Peyer's patch (tissue), 4 donors: ENCODE results near the gene MYLK. TPM values are rescaled to one million over a fixed set of nuclear protein-coding genes. Genes with fewer than 3 reads are reported as not detected.

ENCODE experiments used
- DNase-seq, 3 donors: peaks; one replicate each; pipeline ENCODE4 v3.0.0-alpha.2; 2017 to 2019
- H3K27ac ChIP-seq, 4 donors: fragments of 200-600 bp; sonication (generic); one replicate each; pipeline ENCODE4 v1.5.1; 2016 to 2019
- H3K27me3 ChIP-seq, 2 donors: fragments of 200-600 bp; sonication (generic); one replicate each; pipeline ENCODE4 v1.5.1; 2019
- H3K36me3 ChIP-seq, 3 donors: fragments of 200-600 bp; sonication (generic); one replicate each; pipeline ENCODE4 v1.5.1; 2016 to 2019
- H3K4me1 ChIP-seq, 4 donors: fragments of 200-600 bp; sonication (generic); one replicate each; pipeline ENCODE4 v1.5.1; 2016 to 2019
- H3K4me3 ChIP-seq, 4 donors: fragments of 200-600 bp; sonication (generic); 1 replicate in 3 of 4; 2 replicates in 1 of 4; pipeline ENCODE4 v1.5.1; 2016 to 2019; ENCODE audit warnings: mild to moderate bottlenecking in 1 of 4
- H3K9me3 ChIP-seq, 4 donors: fragments of 200-600 bp; sonication (generic); one replicate each; pipeline ENCODE4 v1.5.1; 2016 to 2019; ENCODE audit warnings: mild to moderate bottlenecking in 1 of 4
- CTCF ChIP-seq, 6 experiments: fragments of 450-650 bp in 4 of 6; fragments of 200-600 bp in 2 of 6; sonication (generic) in 1 of 6; IDR thresholded peaks; one replicate each; pipeline ENCODE4 v1.5.1; 2017 to 2019; ENCODE audit warnings: antibody characterized with exemption in 6 of 6, mild to moderate bottlenecking in 3 of 6, moderate library complexity in 1 of 6
- POLR2A ChIP-seq, 2 donors: fragments of 450-650 bp; IDR thresholded peaks; one replicate each; pipeline ENCODE4 v1.5.1; 2017; ENCODE audit warnings: antibody characterized with exemption in 2 of 2, mild to moderate bottlenecking in 2 of 2, moderate library complexity in 2 of 2
- total RNA-seq, 4 donors: library from RNA; depleted of rRNA; stranded (reverse); fragments of >200 nt; gene quantifications; one replicate each; pipeline ENCODE4 v1.1.0, GENCODE V29; 2016

Gene MYLK
- total RNA-seq, 4 donors from 2014 or later, result 81.3 to 117 (median 94.1) TPM

GRCh38 chr3:123809597-123809996, 74.5 kb downstream of the MYLK start:
- no peaks in the 10 kb centered on the region for H3K36me3 ChIP-seq
- no peak for DNase-seq
- peak overlapping the region in 1 of 4 donors; percentile 61 for H3K27ac ChIP-seq
- H3K4me3 ChIP-seq, result no peak overlapping the region
- TF ChIP-seq CTCF (IDR thresholded peaks at IDR 0.05) (no peak), POLR2A (IDR thresholded peaks at IDR 0.05) (no peak)
- H3K4me1 ChIP-seq, result peaks cover 0 to 12% (median 2%) of the 10 kb centered on the region in 4 donors
- H3K27me3 ChIP-seq, result no peaks in the 10 kb centered on the region
- H3K9me3 ChIP-seq, result no peaks in the 10 kb centered on the region

GRCh38 chr3:123808812-123809211, 75.3 kb downstream of the MYLK start:
- peak in 1 of 3 donors; percentile 56 for DNase-seq
- Histone ChIP-seq H3K4me1 (peaks cover 0 to 12% (median 2%) of the 10 kb centered on the region in 4 donors), H3K27me3 (no peaks in the 10 kb centered on the region), H3K4me3 (no peak overlapping the region), H3K36me3 (no peaks in the 10 kb centered on the region), H3K9me3 (no peaks in the 10 kb centered on the region), H3K27ac (peak overlapping the region in 3 of 4 donors; percentile 32 to 62 (median 61))
- TF ChIP-seq POLR2A (IDR thresholded peaks at IDR 0.05), result no peak

GRCh38 chr3:123807820-123808219, 76.3 kb downstream of the MYLK start:
- Histone ChIP-seq H3K9me3 (no peaks in the 10 kb centered on the region), H3K4me3 (no peak overlapping the region), H3K27me3 (no peaks in the 10 kb centered on the region), H3K36me3 (no peaks in the 10 kb centered on the region), H3K27ac (peak overlapping the region in 3 of 4 donors; percentile 22 to 59 (median 42)), H3K4me1 (peaks cover 0 to 12% (median 2%) of the 10 kb centered on the region in 4 donors)
- peak in 2 of 3 donors; percentile 60 to 64 for DNase-seq
- TF ChIP-seq POLR2A (IDR thresholded peaks at IDR 0.05) (no peak), CTCF (IDR thresholded peaks at IDR 0.05) (peak in 1 of 6 experiments; percentile 8)

- no peaks in the 10 kb centered on the region for H3K9me3 ChIP-seq
Observed at GRCh38 chr3:123805504-123805903, 78.6 kb downstream of the MYLK start.

GRCh38 chr3:123805101-123805500, 79.0 kb downstream of the MYLK start:
- Histone ChIP-seq H3K4me3 (no peak overlapping the region), H3K27ac (no peak overlapping the region), H3K9me3 (no peaks in the 10 kb centered on the region), H3K36me3 (no peaks in the 10 kb centered on the region), H3K27me3 (no peaks in the 10 kb centered on the region), H3K4me1 (peaks cover 0 to 16% (median 2%) of the 10 kb centered on the region in 4 donors)
- DNase-seq, result no peak
- TF ChIP-seq POLR2A (IDR thresholded peaks at IDR 0.05) (no peak), CTCF (IDR thresholded peaks at IDR 0.05) (no peak)

More at GRCh38 chr3:123805504-123805903, 78.6 kb downstream of the MYLK start:
- Histone ChIP-seq H3K27me3 (no peaks in the 10 kb centered on the region), H3K27ac (no peak overlapping the region), H3K4me1 (peaks cover 0 to 12% (median 2%) of the 10 kb centered on the region in 4 donors), H3K4me3 (no peak overlapping the region), H3K36me3 (no peaks in the 10 kb centered on the region)
- no peak for TF ChIP-seq CTCF (IDR thresholded peaks at IDR 0.05)
- no peak for TF ChIP-seq POLR2A (IDR thresholded peaks at IDR 0.05)
- peak in 1 of 3 donors; percentile 62 for DNase-seq

GRCh38 chr3:123804676-123805075, 79.5 kb downstream of the MYLK start:
- H3K9me3 ChIP-seq, result no peaks in the 10 kb centered on the region
- no peaks in the 10 kb centered on the region for H3K36me3 ChIP-seq
- no peak for DNase-seq
- H3K27me3 ChIP-seq, result no peaks in the 10 kb centered on the region
- H3K4me3 ChIP-seq, result no peak overlapping the region
- TF ChIP-seq CTCF (IDR thresholded peaks at IDR 0.05), result no peak
- TF ChIP-seq POLR2A (IDR thresholded peaks at IDR 0.05), result no peak
- H3K27ac ChIP-seq, result no peak overlapping the region
- H3K4me1 ChIP-seq, result peaks cover 0 to 20% (median 2%) of the 10 kb centered on the region in 4 donors
